Psoas muscle (tissue), 8 donors: Measurements from ENCODE around the gene MRPL50. TPM values are rescaled to one million over a fixed set of nuclear protein-coding genes. Genes with fewer than 3 reads are reported as not detected.

Experiments
- ATAC-seq, 4 donors: fragments of 200-7000 bp; cut with Tn5 transposase; one replicate each; pipeline ENCODE4 v1.9.1; 2020; ENCODE audit warnings: moderate library complexity in 3 of 4, mild to moderate bottlenecking in 2 of 4
- DNase-seq, 2 donors: peaks; one replicate each; pipeline ENCODE4 v3.0.0-alpha.2; 2020
- H3K27ac ChIP-seq: fragments of 200-600 bp; one replicate; pipeline ENCODE4 v1.8.0; 2022
- H3K27me3 ChIP-seq, 3 donors: fragments of 200-600 bp in 1 of 3; one replicate each; pipeline versions ENCODE4 v1.6.1 to v1.8.0; 2013 to 2022; ENCODE audit warnings: low read length in 2 of 3, mild to moderate bottlenecking in 2 of 3, moderate library complexity in 1 of 3; ENCODE audit not compliant: insufficient read depth in 3 of 3
- H3K36me3 ChIP-seq, 2 donors: fragments of 200-600 bp in 1 of 2; one replicate each; pipeline versions ENCODE4 v1.6.1 to v1.8.0; 2013 to 2022; ENCODE audit warnings: low read depth in 1 of 2, mild to moderate bottlenecking in 1 of 2, moderate library complexity in 1 of 2; ENCODE audit not compliant: insufficient read depth in 1 of 2
- H3K4me1 ChIP-seq: fragments of 200-600 bp; one replicate; pipeline ENCODE4 v1.8.0; 2022
- H3K4me3 ChIP-seq: fragments of 200-600 bp; one replicate; pipeline ENCODE4 v1.8.0; 2022; ENCODE audit warnings: mild to moderate bottlenecking
- H3K9me3 ChIP-seq: fragments of 200-600 bp; one replicate; pipeline ENCODE4 v1.8.0; 2022
- CTCF ChIP-seq: fragments of 200-600 bp; IDR thresholded peaks from one replicate; pipeline ENCODE4 v1.8.0; 2022; ENCODE audit warnings: antibody characterized with exemption
- WGBS, 3 donors: extraction: QIAGEN DNeasy Blood & Tissue Kit; methylation state at CpG; one replicate each; pipeline versions ENCODE4 v1.1.6 to v1.1.7; 2013; 5-methylcytosine and 5-hydroxymethylcytosine counted together
- intact Hi-C, 2 donors: fragments of 100-400 bp; cut with DNase I; formaldehyde crosslinking; loops; one replicate each; pipeline versions ENCODE4 v1.11.0 to v1.14.2; 2022
- polyA plus RNA-seq, 3 donors: library from polyadenylated mRNA; stranded (reverse); fragments of 200-250 nt; gene quantifications; one replicate each; pipeline ENCODE4 v1.2.3, GENCODE V29; 2013
- total RNA-seq, 4 donors: library from RNA; stranded (reverse); fragmentation: NEBNext Ultra II Directional in 2 of 4; extraction: Animal tissue kit (Norgen Biotek cat#: 25700) in 2 of 4; gene quantifications; one replicate each; pipeline versions ENCODE4 v1.2.1 to v1.2.4, GENCODE V29; 2021 to 2023
- donor health status: healthy with polysubstance abuse.
- donor health status: DM: no; HTN: no; CAD: no; lungs with moderate emphysema.
- donor health status: Bipolar disorder and iron deficiency.
- donor health status: healthy.
- donor health status: DM: yes; HTN: yes; CAD: no.
- donor health status: DM: no; HTN: no; CAD: no.
- donor health status: DM: no; HTN: no; CAD: no.
- donor health status: DM: yes; HTN: yes; CAD: no.

MRPL50 gene
- total and polyA plus RNA-seq, 7 donors, result 8.6 to 19.9 (median 12.9) TPM

DNA sequence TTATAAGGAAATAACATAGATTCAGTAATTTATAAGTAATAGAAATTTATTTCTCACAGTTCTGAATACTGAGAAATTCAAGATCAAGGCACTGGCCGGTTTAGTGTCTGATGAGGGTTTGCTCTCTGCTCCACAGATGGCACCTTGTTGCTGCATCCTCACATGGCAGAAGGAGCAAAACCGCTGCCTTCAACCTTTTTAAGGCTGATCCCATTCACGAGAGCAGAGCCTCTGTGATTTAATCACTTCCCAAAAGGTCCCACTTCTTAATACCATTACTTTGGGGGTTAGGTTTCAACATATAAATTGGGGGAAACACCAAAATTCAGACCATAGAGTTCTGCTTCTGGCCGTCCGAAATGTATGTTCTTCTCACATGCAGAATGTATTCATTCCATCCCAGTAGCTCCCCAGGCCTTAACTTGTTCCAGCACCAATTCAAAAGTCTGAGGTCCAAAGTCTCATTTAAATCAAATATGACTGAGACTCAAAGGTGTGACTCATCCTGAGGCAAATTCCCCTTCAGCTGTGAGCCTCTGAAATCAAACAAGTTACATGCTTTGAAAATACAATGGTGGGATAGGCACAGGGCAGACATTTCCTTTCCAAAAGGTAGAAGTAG is 44.2 kb downstream of the MRPL50 start:
- no peak for ATAC-seq
- TF ChIP-seq CTCF, result no peak
- intact Hi-C loops, result no loop called here
- Histone ChIP-seq H3K4me1 (no peaks in the 10 kb centered on the region), H3K4me3 (no peak overlapping the region), H3K27me3 (no peaks in the 10 kb centered on the region), H3K9me3 (no peaks in the 10 kb centered on the region), H3K27ac (no peak overlapping the region), H3K36me3 (no peaks in the 10 kb centered on the region)
- 84 to 86% (median 84%) methylated on average over 5 of the region's 5 CpGs for WGBS, 3 donors
- DNase-seq, result no peak

DNA sequence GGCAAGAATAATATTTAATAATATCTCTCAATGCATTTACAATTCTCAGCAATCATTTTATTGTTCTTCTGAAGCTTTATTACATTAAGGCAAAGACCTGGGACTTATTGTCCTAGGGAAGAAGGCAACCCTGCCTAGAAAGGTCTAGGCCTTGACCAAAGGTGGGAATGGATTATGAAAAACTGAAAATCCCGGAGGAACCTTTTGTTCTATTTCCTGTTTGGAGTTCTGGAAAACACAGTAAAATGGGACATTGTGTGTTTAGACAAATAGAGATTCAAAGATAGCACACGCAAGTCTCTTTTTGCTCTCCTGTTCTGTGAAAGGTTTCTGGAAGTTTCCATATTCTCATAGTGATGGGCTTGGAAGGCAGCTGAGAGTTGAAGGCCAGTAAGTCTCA is 44.7 kb downstream of the MRPL50 start:
- no peak for TF ChIP-seq CTCF
- intact Hi-C loops, result no loop called here
- Histone ChIP-seq H3K27me3 (no peaks in the 10 kb centered on the region), H3K4me3 (no peak overlapping the region), H3K36me3 (no peaks in the 10 kb centered on the region), H3K27ac (no peak overlapping the region), H3K9me3 (no peaks in the 10 kb centered on the region), H3K4me1 (no peaks in the 10 kb centered on the region)
- ATAC-seq (no peak), DNase-seq (no peak)
- WGBS, 3 donors, result 82 to 88% (median 87%) methylated on average over 2 of the region's 2 CpGs

DNA sequence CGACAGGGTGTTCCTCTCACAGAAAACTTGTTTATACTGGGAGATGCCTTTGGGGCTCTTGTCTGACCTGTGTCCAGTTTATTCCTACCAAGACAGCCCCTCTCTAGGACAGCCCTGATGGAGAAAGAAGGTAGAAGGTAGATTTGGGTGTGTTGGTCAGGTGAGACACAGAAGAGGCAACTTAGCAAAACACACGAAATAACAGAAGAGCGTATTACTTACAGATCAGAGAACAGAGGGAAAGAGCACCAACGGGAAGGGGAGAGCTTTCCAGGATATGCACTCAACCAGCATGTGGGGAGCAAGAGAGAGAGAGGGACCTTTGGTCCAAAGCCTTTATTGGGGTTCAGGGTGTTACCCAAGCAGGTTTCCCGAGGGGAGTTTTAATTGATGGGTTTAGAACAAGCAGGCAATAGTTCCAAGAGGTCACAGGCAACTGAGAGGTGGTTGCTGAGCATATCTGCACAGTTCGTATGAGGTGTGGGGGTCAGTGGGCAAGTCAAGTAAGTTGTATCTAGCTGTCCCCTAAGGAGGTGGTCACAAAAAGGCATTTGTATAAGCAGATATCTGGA is 45.4 kb downstream of the MRPL50 start:
- H3K27me3 ChIP-seq, result peaks cover 0 to 2% (median 0%) of the 10 kb centered on the region in 3 donors
- no peaks in the 10 kb centered on the region for H3K4me1 ChIP-seq
- DNase-seq (no peak), ATAC-seq (no peak)
- no peak overlapping the region for H3K27ac ChIP-seq
- intact Hi-C loops, result no loop called here
- WGBS, 3 donors, result 75 to 83% (median 80%) methylated on average over 6 of the region's 6 CpGs
- no peaks in the 10 kb centered on the region for H3K9me3 ChIP-seq
- no peak overlapping the region for H3K4me3 ChIP-seq
- H3K36me3 ChIP-seq, result no peaks in the 10 kb centered on the region
- no peak for TF ChIP-seq CTCF

- peaks cover 0 to 2% (median 0%) of the 10 kb centered on the region in 3 donors for H3K27me3 ChIP-seq
- no peak overlapping the region for H3K27ac ChIP-seq
- H3K36me3 ChIP-seq, result no peaks in the 10 kb centered on the region
- WGBS, 3 donors, result 89 to 93% (median 93%) methylated on average over 1 of the region's 1 CpG
- no peak for TF ChIP-seq CTCF
- intact Hi-C loops, result no loop called here
- H3K4me1 ChIP-seq, result no peaks in the 10 kb centered on the region
- ATAC-seq (no peak), DNase-seq (no peak)
- no peaks in the 10 kb centered on the region for H3K9me3 ChIP-seq
- no peak overlapping the region for H3K4me3 ChIP-seq
Observed at GRCh38 chr9:101350285-101350684, 48.1 kb downstream of the MRPL50 start.

- DNase-seq, result no peak
- intact Hi-C loops, result no loop called here
- H3K4me3 ChIP-seq, result no peak overlapping the region
- no peak for TF ChIP-seq CTCF
- 39 to 48% (median 46%) methylated on average over 1 of the region's 1 CpG for WGBS, 3 donors
- ATAC-seq, result no peak
- H3K27ac ChIP-seq, result no peak overlapping the region
- no peaks in the 10 kb centered on the region for H3K36me3 ChIP-seq
- H3K9me3 ChIP-seq, result no peaks in the 10 kb centered on the region
- peaks cover 0 to 2% (median 0%) of the 10 kb centered on the region in 3 donors for H3K27me3 ChIP-seq
- no peaks in the 10 kb centered on the region for H3K4me1 ChIP-seq
Observed at GRCh38 chr9:101342595-101342994, 55.8 kb downstream of the MRPL50 start.
